Stimulated activated naive B cell treated with anti-CD40 and anti-IgM and Interleukin-4, amounts not matched to agents 10 μg/mL and 1 μg/mL and 100 μg/mL, for 72 hours (primary cell): ENCODE measurements around the gene SLF1.

Experiments
- ATAC-seq, 2 donors: fragments of 150-1000 bp; cut with Tn5 transposase; replicated peaks; 2 replicates each; pipeline ENCODE4 v1.10.0; 2021; ENCODE audit warnings: moderate library complexity in 1 of 2
- DNase-seq: peaks from one replicate; pipeline ENCODE4 v3.0.0; 2021
- H3K27ac Mint-ChIP-seq: one replicate; pipeline ENCODE4 v1.8.0; 2022; ENCODE audit warnings: mild to moderate bottlenecking, mixed read lengths
- H3K27me3 Mint-ChIP-seq, 2 donors: one replicate each; pipeline ENCODE4 v1.8.0; 2022; ENCODE audit warnings: mixed read lengths in 2 of 2
- H3K36me3 Mint-ChIP-seq, 2 donors: one replicate each; pipeline ENCODE4 v1.8.0; 2022; ENCODE audit warnings: mixed read lengths in 2 of 2, mild to moderate bottlenecking in 1 of 2
- H3K4me1 Mint-ChIP-seq, 2 donors: one replicate each; pipeline ENCODE4 v1.8.0; 2022; ENCODE audit warnings: mixed read lengths in 2 of 2, mild to moderate bottlenecking in 1 of 2
- H3K4me3 Mint-ChIP-seq, 2 donors: one replicate each; pipeline ENCODE4 v1.8.0; 2022; ENCODE audit warnings: mild to moderate bottlenecking in 2 of 2, mixed read lengths in 2 of 2, moderate library complexity in 1 of 2
- H3K9me3 Mint-ChIP-seq, 2 donors: one replicate each; pipeline ENCODE4 v1.8.0; 2022; ENCODE audit warnings: mixed read lengths in 2 of 2, mild to moderate bottlenecking in 1 of 2

The SLF1 gene

GRCh38 chr5:94682814-94683520 is 64.5 kb downstream of the SLF1 start:
- no peaks in the 10 kb centered on the region for H3K4me1 Mint-ChIP-seq
- peaks cover 8 to 20% of the 10 kb centered on the region in 2 donors for H3K36me3 Mint-ChIP-seq
- no peak overlapping the region for H3K4me3 Mint-ChIP-seq
- H3K27me3 Mint-ChIP-seq = no peaks in the 10 kb centered on the region
- H3K27ac Mint-ChIP-seq = no peak overlapping the region
- ATAC-seq = no peak
- H3K9me3 Mint-ChIP-seq = no peaks in the 10 kb centered on the region
- no peak for DNase-seq

DNA sequence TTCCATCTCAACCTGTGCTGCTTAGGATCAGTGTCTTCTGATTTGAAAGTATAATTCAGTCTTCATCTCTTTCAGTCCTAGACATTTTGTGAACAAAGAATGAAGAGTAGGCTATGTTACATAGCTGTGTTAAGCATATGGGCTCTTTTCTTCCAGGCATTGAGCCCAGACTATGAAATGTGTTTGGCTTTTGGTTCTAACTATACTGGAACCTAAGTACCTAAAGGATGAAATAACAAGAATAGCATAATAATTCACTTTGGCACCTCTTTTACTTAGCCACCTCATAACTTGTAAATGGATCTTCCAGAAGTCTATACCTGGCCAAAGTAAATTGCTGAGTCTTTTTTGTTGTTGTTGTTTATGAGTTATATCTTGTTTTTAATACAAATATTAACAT is 71.4 kb downstream of the SLF1 start:
- no peak for DNase-seq
- no peak for ATAC-seq
- H3K36me3 Mint-ChIP-seq = peaks cover 3 to 16% of the 10 kb centered on the region in 2 donors
- H3K4me3 Mint-ChIP-seq = no peak overlapping the region
- no peaks in the 10 kb centered on the region for H3K9me3 Mint-ChIP-seq
- H3K27ac Mint-ChIP-seq = no peak overlapping the region
- H3K4me1 Mint-ChIP-seq = no peaks in the 10 kb centered on the region
- H3K27me3 Mint-ChIP-seq = no peaks in the 10 kb centered on the region

GRCh38 chr5:94690778-94691177 is 72.3 kb downstream of the SLF1 start:
- no peaks in the 10 kb centered on the region for H3K27me3 Mint-ChIP-seq
- no peaks in the 10 kb centered on the region for H3K4me1 Mint-ChIP-seq
- no peak overlapping the region for H3K4me3 Mint-ChIP-seq
- ATAC-seq = no peak
- H3K36me3 Mint-ChIP-seq = peaks cover 3 to 14% of the 10 kb centered on the region in 2 donors
- no peak overlapping the region for H3K27ac Mint-ChIP-seq
- DNase-seq = no peak
- no peaks in the 10 kb centered on the region for H3K9me3 Mint-ChIP-seq

- Mint-ChIP-seq H3K9me3 (no peaks in the 10 kb centered on the region), H3K36me3 (peaks cover 3 to 11% of the 10 kb centered on the region in 2 donors), H3K27ac (no peak overlapping the region), H3K27me3 (no peaks in the 10 kb centered on the region), H3K4me1 (no peaks in the 10 kb centered on the region), H3K4me3 (no peak overlapping the region)
- DNase-seq (no peak), ATAC-seq (no peak)
Observed at GRCh38 chr5:94691291-94691690, 72.8 kb downstream of the SLF1 start.

- Mint-ChIP-seq H3K4me3 (no peak overlapping the region), H3K9me3 (no peaks in the 10 kb centered on the region), H3K27me3 (no peaks in the 10 kb centered on the region), H3K36me3 (peaks cover 3 to 11% of the 10 kb centered on the region in 2 donors), H3K27ac (no peak overlapping the region), H3K4me1 (no peaks in the 10 kb centered on the region)
- DNase-seq = no peak
- no peak for ATAC-seq
Observed at GRCh38 chr5:94691949-94692348, 73.5 kb downstream of the SLF1 start.

DNA sequence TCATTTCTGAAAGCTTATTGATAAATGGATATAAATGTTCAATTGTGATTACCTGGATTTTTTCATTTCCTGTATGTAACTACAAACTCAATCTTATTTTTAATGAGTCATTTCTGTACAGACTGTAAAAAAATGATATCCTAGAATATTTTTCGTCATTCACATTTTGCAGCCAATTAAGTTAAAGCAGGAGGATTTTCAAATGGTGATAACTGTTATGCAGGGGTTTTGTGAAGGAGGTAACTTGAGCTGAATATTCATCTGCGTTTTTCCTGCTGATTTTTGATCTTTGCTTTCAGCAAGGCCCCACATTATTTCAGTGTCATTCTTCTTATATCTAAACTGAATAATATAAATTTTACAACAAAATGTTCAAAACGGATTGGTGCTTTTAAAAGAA is 74.1 kb downstream of the SLF1 start:
- no peak for ATAC-seq
- peaks cover 0 to 8% of the 10 kb centered on the region in 2 donors for H3K36me3 Mint-ChIP-seq
- no peaks in the 10 kb centered on the region for H3K4me1 Mint-ChIP-seq
- no peak overlapping the region for H3K4me3 Mint-ChIP-seq
- H3K9me3 Mint-ChIP-seq = no peaks in the 10 kb centered on the region
- H3K27me3 Mint-ChIP-seq = no peaks in the 10 kb centered on the region
- no peak for DNase-seq
- no peak overlapping the region for H3K27ac Mint-ChIP-seq

DNA sequence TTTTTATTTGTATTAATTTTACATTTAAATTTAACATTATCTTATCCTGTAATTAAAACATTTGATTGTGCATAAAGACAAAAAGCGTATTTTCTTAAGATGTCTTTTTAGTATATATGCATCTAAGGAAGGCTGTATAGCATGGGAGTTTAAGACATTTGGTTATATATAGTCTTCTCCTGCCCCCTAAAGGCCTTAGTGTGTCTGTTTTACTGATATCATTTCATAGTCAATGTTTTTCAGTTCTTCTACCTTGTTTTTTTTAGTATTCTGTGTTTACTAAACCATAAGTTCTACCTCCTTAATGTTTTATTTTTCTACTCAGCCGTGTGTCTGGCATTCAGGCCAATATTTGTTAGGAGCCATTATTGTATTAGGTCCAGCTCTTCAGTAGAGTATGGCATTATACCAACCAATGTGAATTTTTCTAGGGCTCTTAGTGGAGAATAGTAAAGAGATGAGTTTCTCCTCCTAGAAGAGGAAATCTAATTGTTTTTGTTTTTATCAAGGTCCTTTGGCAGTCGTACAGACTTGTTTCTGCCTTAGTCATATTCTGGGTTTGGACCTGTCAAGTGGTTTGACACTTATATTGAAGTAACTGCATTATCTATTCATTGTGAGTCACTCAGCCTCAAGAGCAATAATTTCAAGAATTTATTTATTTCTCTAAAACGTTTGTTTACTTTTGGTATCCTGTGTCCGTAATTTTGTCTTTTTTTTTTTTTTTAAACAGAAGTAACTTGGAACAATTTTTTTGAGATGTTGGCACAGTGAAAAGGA is 74.8 kb downstream of the SLF1 start:
- DNase-seq (no peak), ATAC-seq (peak; percentile 41 to 67)
- H3K36me3 Mint-ChIP-seq = peaks cover 0 to 7% of the 10 kb centered on the region in 2 donors
- no peaks in the 10 kb centered on the region for H3K4me1 Mint-ChIP-seq
- no peaks in the 10 kb centered on the region for H3K27me3 Mint-ChIP-seq
- H3K27ac Mint-ChIP-seq = peak overlapping the region; percentile 9
- H3K9me3 Mint-ChIP-seq = no peaks in the 10 kb centered on the region
- no peak overlapping the region for H3K4me3 Mint-ChIP-seq

GRCh38 chr5:94693845-94694370 is 75.4 kb downstream of the SLF1 start:
- H3K9me3 Mint-ChIP-seq = no peaks in the 10 kb centered on the region
- peaks cover 0 to 7% of the 10 kb centered on the region in 2 donors for H3K36me3 Mint-ChIP-seq
- H3K4me3 Mint-ChIP-seq = no peak overlapping the region
- DNase-seq = no peak
- no peak for ATAC-seq
- H3K27me3 Mint-ChIP-seq = no peaks in the 10 kb centered on the region
- H3K27ac Mint-ChIP-seq = no peak overlapping the region
- no peaks in the 10 kb centered on the region for H3K4me1 Mint-ChIP-seq

DNA sequence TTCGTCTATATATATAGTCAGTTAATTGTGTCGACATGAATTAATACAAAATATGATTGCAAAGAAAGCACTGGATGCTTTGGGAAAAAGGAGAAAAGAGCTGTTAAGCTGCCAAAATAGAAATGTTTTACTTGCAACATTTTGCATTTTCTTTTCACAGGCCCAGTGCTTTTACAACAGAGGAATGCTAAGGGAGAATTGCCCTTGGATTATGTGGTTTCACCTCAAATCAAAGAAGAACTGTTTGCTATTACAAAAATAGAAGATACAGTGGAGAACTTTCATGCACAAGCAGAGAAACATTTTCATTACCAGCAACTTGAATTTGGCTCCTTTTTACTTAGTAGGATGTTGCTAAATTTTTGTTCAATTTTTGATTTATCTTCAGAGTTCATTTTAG is 76.2 kb downstream of the SLF1 start:
- H3K27me3 Mint-ChIP-seq = no peaks in the 10 kb centered on the region
- no peak overlapping the region for H3K4me3 Mint-ChIP-seq
- H3K36me3 Mint-ChIP-seq = peaks cover 0 to 6% of the 10 kb centered on the region in 2 donors
- ATAC-seq (no peak), DNase-seq (no peak)
- H3K27ac Mint-ChIP-seq = no peak overlapping the region
- H3K9me3 Mint-ChIP-seq = no peaks in the 10 kb centered on the region
- no peaks in the 10 kb centered on the region for H3K4me1 Mint-ChIP-seq

DNA sequence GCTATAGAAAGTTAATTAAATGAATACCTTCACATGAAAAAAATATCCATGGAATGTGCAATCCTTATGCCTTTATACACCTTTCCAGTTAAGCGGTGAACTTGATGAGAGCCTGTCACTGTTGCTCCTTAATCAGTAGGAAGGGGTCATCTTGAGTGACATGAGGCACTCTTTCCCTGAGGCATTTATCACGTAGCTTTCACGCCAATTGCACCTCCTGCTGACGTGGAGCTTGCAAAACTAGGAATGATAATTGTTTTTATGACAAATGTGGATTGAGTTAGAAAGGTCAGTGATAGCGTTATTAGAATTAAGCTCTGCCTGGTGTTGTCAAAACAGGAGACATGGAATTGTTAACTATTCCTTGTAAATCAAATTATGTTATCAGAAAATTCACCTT is 79.7 kb downstream of the SLF1 start:
- H3K27me3 Mint-ChIP-seq = no peaks in the 10 kb centered on the region
- H3K4me3 Mint-ChIP-seq = no peak overlapping the region
- ATAC-seq (no peak), DNase-seq (no peak)
- peaks cover 2 to 3% of the 10 kb centered on the region in 2 donors for H3K36me3 Mint-ChIP-seq
- no peaks in the 10 kb centered on the region for H3K9me3 Mint-ChIP-seq
- peaks cover 5 to 14% of the 10 kb centered on the region in 2 donors for H3K4me1 Mint-ChIP-seq
- H3K27ac Mint-ChIP-seq = no peak overlapping the region

DNA sequence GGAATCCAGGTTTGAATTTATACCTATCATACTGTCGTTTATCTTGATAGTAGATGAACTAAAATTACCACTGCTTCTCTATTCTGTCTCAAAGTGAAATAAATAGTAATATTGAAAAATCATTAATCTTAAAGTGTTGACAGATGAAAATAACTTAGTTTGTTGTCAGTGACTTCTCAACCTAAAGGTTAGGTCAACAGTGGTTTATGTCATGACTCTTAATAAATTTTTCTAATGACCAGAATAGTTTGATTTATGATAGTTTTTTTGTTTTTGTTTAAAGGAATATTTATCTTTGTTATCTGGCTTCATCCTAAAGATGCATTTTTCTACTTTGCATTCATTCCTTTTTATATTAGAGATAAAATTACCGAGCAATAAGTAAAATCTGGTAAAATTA is 81.1 kb downstream of the SLF1 start:
- no peaks in the 10 kb centered on the region for H3K27me3 Mint-ChIP-seq
- H3K4me3 Mint-ChIP-seq = no peak overlapping the region
- no peaks in the 10 kb centered on the region for H3K9me3 Mint-ChIP-seq
- no peak overlapping the region for H3K27ac Mint-ChIP-seq
- ATAC-seq (no peak), DNase-seq (no peak)
- peaks cover 5 to 14% of the 10 kb centered on the region in 2 donors for H3K4me1 Mint-ChIP-seq
- H3K36me3 Mint-ChIP-seq = peaks cover 2 to 3% of the 10 kb centered on the region in 2 donors

DNA sequence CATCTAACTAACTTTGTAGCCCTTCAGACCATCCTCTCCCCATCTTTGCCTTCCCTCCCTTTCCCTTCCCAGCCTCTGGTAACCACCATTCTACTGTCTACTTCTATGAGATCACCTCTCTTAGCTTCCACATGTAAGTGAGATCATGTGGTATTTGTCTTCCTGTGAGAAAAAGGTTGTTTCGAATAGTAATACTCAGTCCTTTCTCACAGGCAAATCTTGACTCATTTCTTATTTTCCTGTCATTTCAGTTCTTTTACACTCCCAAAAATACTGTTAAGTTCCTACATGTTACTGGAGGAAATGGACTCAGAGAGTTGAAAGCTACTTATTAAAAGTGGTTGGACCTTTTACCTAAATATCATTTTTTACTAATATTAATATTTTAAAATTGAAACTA is 82.1 kb downstream of the SLF1 start:
- no peak overlapping the region for H3K27ac Mint-ChIP-seq
- ATAC-seq (no peak), DNase-seq (no peak)
- H3K4me3 Mint-ChIP-seq = no peak overlapping the region
- no peaks in the 10 kb centered on the region for H3K9me3 Mint-ChIP-seq
- H3K36me3 Mint-ChIP-seq = peaks cover 2 to 3% of the 10 kb centered on the region in 2 donors
- H3K4me1 Mint-ChIP-seq = peaks cover 5 to 14% of the 10 kb centered on the region in 2 donors
- no peaks in the 10 kb centered on the region for H3K27me3 Mint-ChIP-seq

DNA sequence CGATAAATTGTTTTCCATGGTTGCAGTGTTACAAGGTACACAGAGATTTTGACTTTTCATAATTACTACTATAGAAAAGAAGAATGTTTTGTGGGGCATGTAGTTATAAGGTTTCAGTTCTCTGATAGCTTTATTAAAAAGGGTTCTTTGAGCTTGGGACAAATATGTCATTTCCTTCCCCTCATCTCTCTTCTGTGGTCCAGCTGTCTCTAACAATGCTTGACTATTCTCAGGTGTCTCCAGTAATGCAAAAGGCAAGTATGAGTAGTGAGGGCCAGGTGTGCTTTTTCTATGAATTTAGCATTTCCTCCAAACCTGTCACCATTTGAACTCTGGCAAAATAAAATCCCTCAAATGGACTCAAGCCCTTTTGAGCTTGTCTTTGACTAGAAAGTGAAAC is 84.3 kb downstream of the SLF1 start:
- H3K27me3 Mint-ChIP-seq = no peaks in the 10 kb centered on the region
- no peaks in the 10 kb centered on the region for H3K9me3 Mint-ChIP-seq
- H3K36me3 Mint-ChIP-seq = peaks cover 2 to 6% of the 10 kb centered on the region in 2 donors
- H3K27ac Mint-ChIP-seq = no peak overlapping the region
- no peak overlapping the region for H3K4me3 Mint-ChIP-seq
- DNase-seq = no peak
- ATAC-seq = peak; percentile 84 to 90
- H3K4me1 Mint-ChIP-seq = peaks cover 7 to 14% of the 10 kb centered on the region in 2 donors

DNA sequence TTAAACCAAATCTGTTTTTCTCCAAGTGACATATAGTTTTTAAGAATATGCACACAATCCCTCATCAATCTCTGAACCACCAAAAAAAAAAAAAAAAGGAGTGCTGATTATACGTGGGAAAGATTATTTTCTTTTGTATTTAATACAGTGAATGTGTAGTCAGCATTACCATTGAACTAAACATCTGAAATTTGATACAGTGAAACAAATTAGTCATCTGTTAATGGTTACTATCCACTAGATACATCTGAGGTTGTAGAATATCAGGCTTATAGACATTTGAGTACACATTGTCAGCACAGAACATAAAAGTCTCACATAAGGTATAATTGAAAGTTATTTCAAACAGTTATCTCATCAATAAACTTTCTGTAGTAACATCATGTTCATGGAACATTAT is 87.0 kb downstream of the SLF1 start:
- peaks cover 5 to 16% of the 10 kb centered on the region in 2 donors for H3K36me3 Mint-ChIP-seq
- no peaks in the 10 kb centered on the region for H3K9me3 Mint-ChIP-seq
- H3K27me3 Mint-ChIP-seq = no peaks in the 10 kb centered on the region
- DNase-seq (no peak), ATAC-seq (no peak)
- no peak overlapping the region for H3K4me3 Mint-ChIP-seq
- H3K4me1 Mint-ChIP-seq = peaks cover 6 to 14% of the 10 kb centered on the region in 2 donors
- H3K27ac Mint-ChIP-seq = no peak overlapping the region

DNA sequence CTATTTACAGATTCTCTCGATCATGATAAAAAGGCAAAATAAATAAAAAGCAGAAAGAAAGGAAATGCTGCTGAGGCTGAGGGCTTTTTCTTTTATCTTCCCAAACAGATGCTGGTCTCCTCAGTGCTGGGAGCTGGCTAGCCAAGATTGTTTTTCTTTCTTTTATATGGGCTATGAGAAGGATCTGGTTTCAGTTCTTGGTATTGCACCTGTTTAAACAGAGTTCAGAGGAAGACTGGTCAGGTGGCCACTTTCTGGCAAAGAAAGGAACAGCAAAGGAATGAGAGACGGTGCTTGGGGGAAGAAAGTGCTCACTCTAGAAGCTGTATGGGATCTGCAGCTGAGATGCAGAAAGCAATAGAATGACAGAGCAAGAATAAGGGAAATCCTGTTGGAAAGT is 88.9 kb downstream of the SLF1 start:
- H3K27me3 Mint-ChIP-seq = no peaks in the 10 kb centered on the region
- ATAC-seq = no peak
- DNase-seq = no peak
- H3K4me3 Mint-ChIP-seq = no peak overlapping the region
- no peak overlapping the region for H3K27ac Mint-ChIP-seq
- no peaks in the 10 kb centered on the region for H3K9me3 Mint-ChIP-seq
- H3K36me3 Mint-ChIP-seq = peaks cover 9 to 20% of the 10 kb centered on the region in 2 donors
- H3K4me1 Mint-ChIP-seq = peaks cover 2 to 8% of the 10 kb centered on the region in 2 donors
